H1 (cell line): ENCODE results near the gene MARCHF10. TPM values are rescaled to one million over a fixed set of nuclear protein-coding genes. Genes with fewer than 3 reads are reported as not detected.

Source experiments
- ASH2L ChIP-seq: fragments of 200-600, 300-600 bp; sonication (generic); IDR thresholded peaks from one replicate; pipeline ENCODE4 v1.7.1; 2017; ENCODE audit warnings: low read length
- BACH1 ChIP-seq: IDR thresholded peaks from 2 replicates; pipeline ENCODE4 v1.6.1; 2012; ENCODE audit warnings: low read length, improper control_type of control experiment
- CREB1 ChIP-seq: IDR thresholded peaks from 2 replicates; pipeline ENCODE4 v1.6.1; 2012; ENCODE audit warnings: inconsistent platforms
- RAD21 ChIP-seq, 2 experiments: IDR thresholded peaks in 1 of 2; conservative IDR thresholded peaks in 1 of 2; 2 replicates each; pipeline ENCODE4 v1.6.1; 2011; ENCODE audit warnings: low read depth in 2 of 2, low read length in 2 of 2, improper control_type of control experiment in 1 of 2, inconsistent platforms in 1 of 2, mild to moderate bottlenecking in 1 of 2, moderate library complexity in 1 of 2
- SAP30 ChIP-seq: fragments of 300-600 bp; sonication (generic); IDR thresholded peaks from 2 replicates; pipeline ENCODE4 v1.7.1; 2012; ENCODE audit warnings: low read length, moderate library complexity, mild to moderate bottlenecking, inconsistent platforms; ENCODE audit not compliant: insufficient read depth, insufficient replicate concordance
- SP1 ChIP-seq: IDR thresholded peaks from 2 replicates; pipeline ENCODE4 v1.6.1; 2011; ENCODE audit warnings: low read depth, low read length
- SRF ChIP-seq: IDR thresholded peaks from 2 replicates; pipeline ENCODE4 v1.6.1; 2011; ENCODE audit warnings: mild to moderate bottlenecking, low read depth, low read length, moderate library complexity
- TEAD4 ChIP-seq: IDR thresholded peaks from 2 replicates; pipeline ENCODE4 v1.6.1; 2012; ENCODE audit warnings: low read depth, low read length, inconsistent platforms, mixed read lengths
- YY1 ChIP-seq: IDR thresholded peaks from 2 replicates; pipeline ENCODE4 v1.6.1; 2011; ENCODE audit warnings: low read depth, mild to moderate bottlenecking, low read length
- polyA plus RNA-seq, 7 experiments: library from polyadenylated mRNA; depleted of rRNA in 3 of 7; stranded (reverse) in 5 of 7; unstranded in 2 of 7; fragments of >200 nt in 5 of 7; fragments of 200-250 nt in 2 of 7; gene quantifications; 1 replicate in 5 of 7; 2 replicates in 1 of 7; 4 replicates in 1 of 7; pipeline versions ENCODE4 v1.2.1 to v1.2.3, GENCODE V29; 2011 to 2013; ENCODE audit warnings: missing spikeins in 2 of 7, mixed read lengths in 2 of 7
- total RNA-seq: library from RNA; stranded (reverse); fragmentation: NEBNext Ultra II Directional; extraction: Animal tissue kit (Norgen Biotek cat#: 25700); gene quantifications from 2 replicates; pipeline ENCODE4 v1.2.1, GENCODE V29; 2021

The MARCHF10 gene
- total and polyA plus RNA-seq, 2 of the 8 experiments (the other 6 are each of a cell fraction or from before 2014, with no cell fraction given), result 0.48 to 0.73 TPM

DNA sequence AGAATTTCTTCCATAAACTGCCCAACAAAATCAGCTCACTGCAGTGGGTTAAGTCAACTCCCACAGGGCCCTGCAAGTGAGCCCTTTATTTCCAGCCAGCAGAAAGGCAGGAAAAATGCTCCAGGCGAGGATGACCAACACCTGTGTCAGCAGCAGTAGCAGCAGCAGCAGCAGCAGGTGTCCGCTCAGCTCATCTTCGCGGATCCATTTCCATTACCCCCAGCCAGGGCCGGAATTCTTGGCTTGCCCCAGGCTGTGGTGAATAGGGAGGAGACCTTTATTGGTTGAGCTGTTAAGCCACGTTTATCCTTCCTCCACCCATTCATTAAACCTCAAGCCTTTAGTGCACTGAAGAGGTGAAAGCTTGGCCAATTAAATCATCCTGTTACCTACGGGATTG, 46.2 kb downstream of the MARCHF10 start (continued):
- TF ChIP-seq YY1 (peak; percentile 71), RAD21 (IDR thresholded peaks at IDR 0.05 in 1 of 2, conservative IDR thresholded peaks at IDR 0.05 in 1 of 2; ENCODE audit: low read depth in 2 of 2, low read length in 2 of 2) (peak in 1 of 2 experiments; percentile 19; a peak in 1 of 4 replicates), SP1 (peak; percentile 49; the same call in 1 of the 2 replicates), TEAD4 (peak; percentile 89), ASH2L (no peak), SRF (no peak), BACH1 (no peak), CREB1 (0 out of 2 replicates have a peak, but pooled peaks have one; percentile 25), SAP30 (no peak)
